ENCODE results near the gene STARD7.
A peak's percentile ranks its signal among the peaks of the same experiment; 100 is the strongest.

Gene STARD7

GRCh38 chr2:96201338-96201737, 7.3 kb downstream of the STARD7 start:
- no peaks in the 10 kb centered on the region for H3K9me2 ChIP-seq (replicated peaks; ENCODE audit: control insufficient read depth, low read length)
- TF ChIP-seq CTCF (IDR thresholded peaks at IDR 0.05; ENCODE audit: low read depth, low read length, poor library complexity, severe bottlenecking), result no peak
- no peak for TF ChIP-seq EZH2phosphoT487 (IDR thresholded peaks at IDR 0.05; ENCODE audit: borderline replicate concordance, low read length)
- no peak overlapping the region for H3K4me3 ChIP-seq (ENCODE audit: low read length)
- no peaks in the 10 kb centered on the region for H3K9me3 ChIP-seq (ENCODE audit: control insufficient read depth, insufficient read depth, low read length)
- H3F3A ChIP-seq (ENCODE audit: control insufficient read depth, insufficient read depth), result peaks cover 11% of the 10 kb centered on the region
- peaks cover 99% of the 10 kb centered on the region for H3K79me2 ChIP-seq (ENCODE audit: control insufficient read depth, low read length)
- peaks cover 89% of the 10 kb centered on the region for H3K36me3 ChIP-seq (ENCODE audit: control insufficient read depth, low read length)
- peaks cover 71% of the 10 kb centered on the region for H4K20me1 ChIP-seq (ENCODE audit: control insufficient read depth, insufficient read depth, low read depth, low read length)
- no peak overlapping the region for H3K27ac ChIP-seq (ENCODE audit: low read depth, low read length)
- H3K27me3 ChIP-seq (ENCODE audit: control insufficient read depth, low read length), result no peaks in the 10 kb centered on the region
- peaks cover 74% of the 10 kb centered on the region for H3K4me1 ChIP-seq (ENCODE audit: control insufficient read depth, low read length)
- peak overlapping the region; percentile 76 for H3K4me2 ChIP-seq (ENCODE audit: low read length)

- Histone ChIP-seq H3K4me2 (ENCODE audit: low read length) (no peak overlapping the region), H4K20me1 (ENCODE audit: control insufficient read depth, insufficient read depth, low read depth, low read length) (peaks cover 55% of the 10 kb centered on the region), H3F3A (ENCODE audit: control insufficient read depth, insufficient read depth) (peaks cover 17% of the 10 kb centered on the region)
These were observed 9.7 kb downstream of the STARD7 start for GRCh38 chr2:96198921-96199320.

GRCh38 chr2:96197546-96198255, 10.9 kb downstream of the STARD7 start:
- no peak for TF ChIP-seq CTCF (IDR thresholded peaks at IDR 0.05; ENCODE audit: low read depth, low read length, poor library complexity, severe bottlenecking)
- TF ChIP-seq EZH2phosphoT487 (IDR thresholded peaks at IDR 0.05; ENCODE audit: borderline replicate concordance, low read length), result no peak
- Histone ChIP-seq H3K4me2 (ENCODE audit: low read length) (no peak overlapping the region), H3K9me3 (ENCODE audit: control insufficient read depth, insufficient read depth, low read length) (no peaks in the 10 kb centered on the region), H3K4me1 (ENCODE audit: control insufficient read depth, low read length) (peaks cover 38% of the 10 kb centered on the region), H4K20me1 (ENCODE audit: control insufficient read depth, insufficient read depth, low read depth, low read length) (peaks cover 59% of the 10 kb centered on the region), H3K9me2 (replicated peaks; ENCODE audit: control insufficient read depth, low read length) (no peaks in the 10 kb centered on the region), H3K4me3 (ENCODE audit: low read length) (no peak overlapping the region), H3K27ac (ENCODE audit: low read depth, low read length) (no peak overlapping the region), H3K27me3 (ENCODE audit: control insufficient read depth, low read length) (no peaks in the 10 kb centered on the region), H3K79me2 (ENCODE audit: control insufficient read depth, low read length) (peaks cover 99% of the 10 kb centered on the region), H3K36me3 (ENCODE audit: control insufficient read depth, low read length) (peaks cover 88% of the 10 kb centered on the region), H3F3A (ENCODE audit: control insufficient read depth, insufficient read depth) (peaks cover 20% of the 10 kb centered on the region)

More at GRCh38 chr2:96198921-96199320, 9.7 kb downstream of the STARD7 start:
- TF ChIP-seq CTCF (IDR thresholded peaks at IDR 0.05; ENCODE audit: low read depth, low read length, poor library complexity, severe bottlenecking) (no peak), EZH2phosphoT487 (IDR thresholded peaks at IDR 0.05; ENCODE audit: borderline replicate concordance, low read length) (no peak)
- Histone ChIP-seq H3K9me2 (replicated peaks; ENCODE audit: control insufficient read depth, low read length) (no peaks in the 10 kb centered on the region), H3K36me3 (ENCODE audit: control insufficient read depth, low read length) (peaks cover 88% of the 10 kb centered on the region), H3K79me2 (ENCODE audit: control insufficient read depth, low read length) (peaks cover 99% of the 10 kb centered on the region), H3K27ac (ENCODE audit: low read depth, low read length) (no peak overlapping the region), H3K27me3 (ENCODE audit: control insufficient read depth, low read length) (no peaks in the 10 kb centered on the region), H3K4me1 (ENCODE audit: control insufficient read depth, low read length) (peaks cover 50% of the 10 kb centered on the region), H3K4me3 (ENCODE audit: low read length) (no peak overlapping the region), H3K9me3 (ENCODE audit: control insufficient read depth, insufficient read depth, low read length) (no peaks in the 10 kb centered on the region)
